HL-60 (cell line): Measurements from ENCODE around the gene MLF1.

Experiments
- DNase-seq, 2 experiments: peaks; one replicate each; pipeline ENCODE4 v3.0.0-alpha.2; 2010 to 2020; ENCODE audit warnings: low read depth in 1 of 2, low spot score in 1 of 2
- H3K27ac ChIP-seq: fragments of 250-450 bp; sonication (Bioruptor Pico); replicated peaks from 2 replicates; pipeline ENCODE4 v1.5.1; 2020; ENCODE audit warnings: mild to moderate bottlenecking, moderate library complexity
- H3K27me3 ChIP-seq: fragments of 250-450 bp; sonication (Bioruptor Pico); 2 replicates; pipeline ENCODE4 v1.5.1; 2021; ENCODE audit warnings: mild to moderate bottlenecking, moderate library complexity; ENCODE audit not compliant: insufficient read depth, poor library complexity, severe bottlenecking
- H3K4me3 ChIP-seq: replicated peaks from 2 replicates; pipeline ENCODE4 v1.5.1; 2011; ENCODE audit warnings: mild to moderate bottlenecking, control low read depth, low read length; ENCODE audit not compliant: insufficient read depth
- GABPA ChIP-seq: IDR thresholded peaks from 2 replicates; pipeline ENCODE4 v1.6.1; 2012; ENCODE audit warnings: low read depth
- POLR2AphosphoS5 ChIP-seq: IDR thresholded peaks from 2 replicates; pipeline ENCODE4 v1.6.1; 2012; ENCODE audit warnings: low read depth
- SPI1 ChIP-seq: IDR thresholded peaks from 2 replicates; pipeline ENCODE4 v1.6.1; 2012; ENCODE audit warnings: low read depth, mild to moderate bottlenecking, borderline replicate concordance
- TF ChIP-seq, protein P1 (sequence below): IDR thresholded peaks from 2 replicates; pipeline ENCODE4 v1.6.1; 2012; ENCODE audit warnings: low read depth; ENCODE audit not compliant: insufficient replicate concordance
- TF ChIP-seq, protein P2 (sequence below): IDR thresholded peaks from one replicate; pipeline ENCODE4 v1.5.1; 2011; ENCODE audit warnings: low read length, control low read depth, inconsistent platforms; ENCODE audit not compliant: insufficient read depth

MLF1 gene

DNA sequence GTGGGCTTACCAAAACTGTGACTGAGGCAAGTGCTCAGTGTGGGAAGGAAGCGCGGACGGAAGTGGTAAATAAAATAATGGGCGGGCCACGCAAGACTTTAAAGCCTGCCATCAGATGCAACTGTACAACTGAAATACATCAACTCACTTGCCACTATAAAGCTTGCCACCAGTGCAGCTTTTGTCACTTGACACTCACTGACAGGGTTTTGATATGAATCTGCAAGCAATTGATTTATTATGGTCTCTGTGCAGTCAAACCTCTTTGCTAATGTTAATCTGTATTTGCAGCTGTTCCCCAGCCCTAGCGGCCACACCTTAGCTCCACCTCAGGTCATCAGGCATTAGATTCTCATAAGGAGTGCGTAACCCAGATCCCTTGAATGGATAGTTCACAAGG, 71.0 kb downstream of the MLF1 start:
- no peak overlapping the region for H3K4me3 ChIP-seq

DNA sequence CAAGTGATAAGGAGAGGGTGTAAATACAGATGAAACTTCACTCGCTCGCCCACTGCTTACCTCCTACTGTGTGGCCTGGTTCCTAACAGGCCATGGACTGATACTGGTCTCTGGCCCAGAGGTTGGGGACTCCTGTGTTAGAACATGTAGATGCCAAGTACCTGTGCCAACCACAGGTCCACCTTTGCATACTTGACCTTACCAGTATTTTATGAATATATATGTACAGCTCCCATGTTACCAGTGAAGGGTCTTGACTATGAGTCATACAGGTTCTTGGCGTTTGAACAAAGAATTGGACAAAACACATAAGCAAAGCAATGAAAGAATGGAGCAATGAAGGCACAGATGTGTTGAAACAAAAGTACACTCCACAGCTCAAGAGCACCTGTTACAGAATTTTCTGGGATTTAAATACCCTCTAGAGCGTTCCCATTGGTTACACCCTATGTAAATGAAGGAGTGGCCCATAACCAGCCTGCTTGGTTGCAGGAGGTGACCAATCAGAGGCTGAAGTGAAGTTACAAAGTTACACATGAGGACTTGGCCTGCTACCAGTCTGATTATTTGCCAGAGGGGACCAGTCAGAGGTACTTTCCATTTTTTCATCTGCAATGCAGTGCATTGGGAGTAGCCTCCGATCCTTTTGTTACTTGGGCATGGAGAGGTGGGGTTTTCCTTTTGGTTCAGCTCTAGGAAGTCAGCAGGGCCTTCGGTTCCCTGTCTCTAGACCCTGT, 71.6 kb downstream of the MLF1 start:
- TF ChIP-seq, protein P1, sequence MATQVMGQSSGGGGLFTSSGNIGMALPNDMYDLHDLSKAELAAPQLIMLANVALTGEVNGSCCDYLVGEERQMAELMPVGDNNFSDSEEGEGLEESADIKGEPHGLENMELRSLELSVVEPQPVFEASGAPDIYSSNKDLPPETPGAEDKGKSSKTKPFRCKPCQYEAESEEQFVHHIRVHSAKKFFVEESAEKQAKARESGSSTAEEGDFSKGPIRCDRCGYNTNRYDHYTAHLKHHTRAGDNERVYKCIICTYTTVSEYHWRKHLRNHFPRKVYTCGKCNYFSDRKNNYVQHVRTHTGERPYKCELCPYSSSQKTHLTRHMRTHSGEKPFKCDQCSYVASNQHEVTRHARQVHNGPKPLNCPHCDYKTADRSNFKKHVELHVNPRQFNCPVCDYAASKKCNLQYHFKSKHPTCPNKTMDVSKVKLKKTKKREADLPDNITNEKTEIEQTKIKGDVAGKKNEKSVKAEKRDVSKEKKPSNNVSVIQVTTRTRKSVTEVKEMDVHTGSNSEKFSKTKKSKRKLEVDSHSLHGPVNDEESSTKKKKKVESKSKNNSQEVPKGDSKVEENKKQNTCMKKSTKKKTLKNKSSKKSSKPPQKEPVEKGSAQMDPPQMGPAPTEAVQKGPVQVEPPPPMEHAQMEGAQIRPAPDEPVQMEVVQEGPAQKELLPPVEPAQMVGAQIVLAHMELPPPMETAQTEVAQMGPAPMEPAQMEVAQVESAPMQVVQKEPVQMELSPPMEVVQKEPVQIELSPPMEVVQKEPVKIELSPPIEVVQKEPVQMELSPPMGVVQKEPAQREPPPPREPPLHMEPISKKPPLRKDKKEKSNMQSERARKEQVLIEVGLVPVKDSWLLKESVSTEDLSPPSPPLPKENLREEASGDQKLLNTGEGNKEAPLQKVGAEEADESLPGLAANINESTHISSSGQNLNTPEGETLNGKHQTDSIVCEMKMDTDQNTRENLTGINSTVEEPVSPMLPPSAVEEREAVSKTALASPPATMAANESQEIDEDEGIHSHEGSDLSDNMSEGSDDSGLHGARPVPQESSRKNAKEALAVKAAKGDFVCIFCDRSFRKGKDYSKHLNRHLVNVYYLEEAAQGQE: no peak
- TF ChIP-seq SPI1 (no peak), GABPA (no peak), POLR2AphosphoS5 (no peak)
- TF ChIP-seq, protein P2, sequence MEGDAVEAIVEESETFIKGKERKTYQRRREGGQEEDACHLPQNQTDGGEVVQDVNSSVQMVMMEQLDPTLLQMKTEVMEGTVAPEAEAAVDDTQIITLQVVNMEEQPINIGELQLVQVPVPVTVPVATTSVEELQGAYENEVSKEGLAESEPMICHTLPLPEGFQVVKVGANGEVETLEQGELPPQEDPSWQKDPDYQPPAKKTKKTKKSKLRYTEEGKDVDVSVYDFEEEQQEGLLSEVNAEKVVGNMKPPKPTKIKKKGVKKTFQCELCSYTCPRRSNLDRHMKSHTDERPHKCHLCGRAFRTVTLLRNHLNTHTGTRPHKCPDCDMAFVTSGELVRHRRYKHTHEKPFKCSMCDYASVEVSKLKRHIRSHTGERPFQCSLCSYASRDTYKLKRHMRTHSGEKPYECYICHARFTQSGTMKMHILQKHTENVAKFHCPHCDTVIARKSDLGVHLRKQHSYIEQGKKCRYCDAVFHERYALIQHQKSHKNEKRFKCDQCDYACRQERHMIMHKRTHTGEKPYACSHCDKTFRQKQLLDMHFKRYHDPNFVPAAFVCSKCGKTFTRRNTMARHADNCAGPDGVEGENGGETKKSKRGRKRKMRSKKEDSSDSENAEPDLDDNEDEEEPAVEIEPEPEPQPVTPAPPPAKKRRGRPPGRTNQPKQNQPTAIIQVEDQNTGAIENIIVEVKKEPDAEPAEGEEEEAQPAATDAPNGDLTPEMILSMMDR: no peak
- no peak overlapping the region for H3K27ac ChIP-seq

More for the DNA sequence above, 71.0 kb downstream of the MLF1 start:
- no peak for DNase-seq
- H3K27ac ChIP-seq: no peak overlapping the region
- TF ChIP-seq GABPA (no peak), POLR2AphosphoS5 (no peak), SPI1 (no peak)
- TF ChIP-seq, protein P1: no peak
- TF ChIP-seq, protein P2: no peak
- H3K27me3 ChIP-seq: no peaks in the 10 kb centered on the region

DNA sequence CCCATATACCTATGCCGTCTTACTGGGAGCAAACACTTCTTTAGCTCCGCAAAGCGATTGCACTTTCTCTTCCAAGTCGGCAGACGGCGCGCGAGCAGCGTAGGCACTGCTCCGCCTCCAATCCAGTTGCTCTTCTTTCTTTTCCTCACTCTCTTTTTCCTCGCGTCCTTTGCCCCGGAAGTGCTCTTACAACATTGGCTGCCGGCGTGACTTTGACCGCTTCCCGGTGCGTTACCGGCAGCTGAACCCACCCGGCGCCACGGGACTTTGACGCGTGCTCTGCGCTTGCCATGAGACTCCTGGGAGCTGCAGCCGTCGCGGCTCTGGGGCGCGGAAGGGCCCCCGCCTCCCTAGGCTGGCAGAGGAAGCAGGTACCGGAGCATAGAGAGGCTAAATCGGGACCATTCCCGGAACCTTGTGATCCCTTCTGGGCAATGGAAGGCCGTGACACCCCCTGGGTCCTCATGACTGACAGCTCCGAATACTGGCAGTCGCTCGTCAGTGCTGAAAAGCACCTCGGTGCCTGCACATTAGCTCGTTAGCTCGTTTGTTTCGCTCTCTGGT, 73.4 kb downstream of the MLF1 start, which contains the start of gene GFM1:
Gene GFM1 (plus strand): TSS at position 183 of the 564 bp plus-strand sequence. CDS start 108 bp downstream, at position 291.
- peak within 1 kb of the TSS; percentile 83 for H3K27ac ChIP-seq
- DNase-seq: peak; percentile 86 to 94
- TF ChIP-seq SPI1 (peak; percentile 14; the same call in 1 of the 2 replicates), GABPA (peak; percentile 96), POLR2AphosphoS5 (peak; percentile 89; the same call in 1 of the 2 replicates)
- TF ChIP-seq, protein P1: peak; percentile 67
- TF ChIP-seq, protein P2: peak; percentile 99
- H3K4me3 ChIP-seq: peak within 1 kb of the TSS; percentile 86
- H3K27me3 ChIP-seq: no peaks in the 10 kb centered on the region

More for the DNA sequence above, 71.6 kb downstream of the MLF1 start:
- no peaks in the 10 kb centered on the region for H3K27me3 ChIP-seq
- no peak overlapping the region for H3K4me3 ChIP-seq
- no peak for DNase-seq
